Ascending aorta (tissue), 2 donors: ENCODE measurements around the gene ABLIM3. TPM values are rescaled to one million over a fixed set of nuclear protein-coding genes. Genes with fewer than 3 reads are reported as not detected.
A peak's percentile ranks its signal among the peaks of the same experiment; 100 is the strongest.

Source experiments
- DNase-seq, 2 donors: peaks; one replicate each; pipeline ENCODE4 v3.0.0-alpha.2; 2019; ENCODE audit warnings: low spot score in 2 of 2
- H3K27ac ChIP-seq, 2 donors: fragments of 200-600 bp; sonication (generic); one replicate each; pipeline ENCODE4 v1.5.1; 2016 to 2017; ENCODE audit warnings: mild to moderate bottlenecking in 1 of 2
- H3K27me3 ChIP-seq: fragments of 200-600 bp; sonication (generic); one replicate; pipeline ENCODE4 v1.5.1; 2017
- H3K36me3 ChIP-seq, 2 donors: fragments of 200-600 bp; sonication (generic); one replicate each; pipeline ENCODE4 v1.5.1; 2016
- H3K4me1 ChIP-seq, 2 donors: fragments of 200-600 bp; sonication (generic); one replicate each; pipeline ENCODE4 v1.5.1; 2016 to 2017; ENCODE audit warnings: mild to moderate bottlenecking in 1 of 2
- H3K4me3 ChIP-seq, 2 donors: fragments of 200-600 bp; sonication (generic); one replicate each; pipeline ENCODE4 v1.5.1; 2016 to 2017; ENCODE audit warnings: mild to moderate bottlenecking in 1 of 2
- H3K9me3 ChIP-seq, 2 donors: fragments of 200-600 bp; sonication (generic); one replicate each; pipeline ENCODE4 v1.5.1; 2016
- intact Hi-C: fragments of 100-400 bp; cut with DNase I; formaldehyde crosslinking; loops from one replicate; pipeline ENCODE4 v1.15.1; 2023
- total RNA-seq: library from RNA; depleted of rRNA; stranded (reverse); fragments of >200 nt; gene quantifications from one replicate; pipeline ENCODE4 v1.1.0, GENCODE V29; 2016
- TF ChIP-seq, protein P1 (sequence below), 3 experiments: fragments of 200-600 bp in 2 of 3; fragments of 450-650 bp in 1 of 3; sonication (generic) in 2 of 3; IDR thresholded peaks; one replicate each; pipeline ENCODE4 v1.5.1; 2016 to 2019; ENCODE audit warnings: antibody characterized with exemption in 3 of 3, mild to moderate bottlenecking in 1 of 3, moderate library complexity in 1 of 3

Gene ABLIM3
- total RNA-seq, 1 donor from 2014 or later: 25.8 TPM

DNA sequence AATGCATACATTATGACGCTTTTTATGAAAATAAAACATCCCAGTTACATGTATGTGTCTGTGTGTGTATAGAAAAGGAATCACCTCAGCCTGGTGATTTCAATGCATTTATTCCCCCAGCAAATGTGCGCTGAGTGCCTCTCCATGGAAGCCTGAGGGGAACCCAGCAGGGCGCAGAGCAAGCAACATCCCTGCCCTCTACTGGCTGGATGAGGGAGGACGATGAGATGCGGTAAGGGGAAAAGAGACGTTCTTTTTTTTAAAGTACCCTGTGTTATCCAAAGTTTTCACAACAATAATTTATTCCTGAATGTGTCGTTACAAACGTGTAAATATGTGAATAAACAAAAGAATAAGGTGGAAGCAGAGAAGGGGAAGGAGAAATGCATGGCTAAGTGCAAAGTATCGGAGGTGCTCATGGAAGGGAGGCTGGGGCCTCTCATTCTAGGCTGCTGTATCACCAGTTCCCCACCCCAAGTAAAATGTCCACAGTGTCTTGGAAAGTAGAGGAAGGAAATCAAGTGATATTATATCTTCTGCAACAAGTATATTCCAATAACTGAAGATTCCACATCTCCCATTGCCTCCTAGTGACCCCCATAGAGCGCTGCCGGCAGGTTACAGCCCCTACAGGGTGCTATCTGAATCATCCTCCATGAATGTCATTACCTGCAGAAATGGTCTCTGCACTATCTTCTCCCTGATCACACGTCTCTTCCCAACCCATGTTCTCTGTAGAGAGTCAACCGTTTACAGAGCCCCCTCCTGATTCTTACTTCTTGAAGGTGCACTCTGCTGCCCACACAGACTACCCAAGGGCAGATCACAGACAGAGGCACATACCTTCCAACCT is 13.0 kb upstream of the ABLIM3 start:
- TF ChIP-seq, protein P1, sequence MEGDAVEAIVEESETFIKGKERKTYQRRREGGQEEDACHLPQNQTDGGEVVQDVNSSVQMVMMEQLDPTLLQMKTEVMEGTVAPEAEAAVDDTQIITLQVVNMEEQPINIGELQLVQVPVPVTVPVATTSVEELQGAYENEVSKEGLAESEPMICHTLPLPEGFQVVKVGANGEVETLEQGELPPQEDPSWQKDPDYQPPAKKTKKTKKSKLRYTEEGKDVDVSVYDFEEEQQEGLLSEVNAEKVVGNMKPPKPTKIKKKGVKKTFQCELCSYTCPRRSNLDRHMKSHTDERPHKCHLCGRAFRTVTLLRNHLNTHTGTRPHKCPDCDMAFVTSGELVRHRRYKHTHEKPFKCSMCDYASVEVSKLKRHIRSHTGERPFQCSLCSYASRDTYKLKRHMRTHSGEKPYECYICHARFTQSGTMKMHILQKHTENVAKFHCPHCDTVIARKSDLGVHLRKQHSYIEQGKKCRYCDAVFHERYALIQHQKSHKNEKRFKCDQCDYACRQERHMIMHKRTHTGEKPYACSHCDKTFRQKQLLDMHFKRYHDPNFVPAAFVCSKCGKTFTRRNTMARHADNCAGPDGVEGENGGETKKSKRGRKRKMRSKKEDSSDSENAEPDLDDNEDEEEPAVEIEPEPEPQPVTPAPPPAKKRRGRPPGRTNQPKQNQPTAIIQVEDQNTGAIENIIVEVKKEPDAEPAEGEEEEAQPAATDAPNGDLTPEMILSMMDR (IDR thresholded peaks at IDR 0.05): peak; percentile 17 to 59 (median 51)
- Histone ChIP-seq H3K4me3 (no peak overlapping the region), H3K9me3 (no peaks in the 10 kb centered on the region), H3K4me1 (no peaks in the 10 kb centered on the region), H3K27ac (no peak overlapping the region), H3K36me3 (no peaks in the 10 kb centered on the region), H3K27me3 (no peaks in the 10 kb centered on the region)
- intact Hi-C loops: no loop called here
- DNase-seq: no peak

DNA sequence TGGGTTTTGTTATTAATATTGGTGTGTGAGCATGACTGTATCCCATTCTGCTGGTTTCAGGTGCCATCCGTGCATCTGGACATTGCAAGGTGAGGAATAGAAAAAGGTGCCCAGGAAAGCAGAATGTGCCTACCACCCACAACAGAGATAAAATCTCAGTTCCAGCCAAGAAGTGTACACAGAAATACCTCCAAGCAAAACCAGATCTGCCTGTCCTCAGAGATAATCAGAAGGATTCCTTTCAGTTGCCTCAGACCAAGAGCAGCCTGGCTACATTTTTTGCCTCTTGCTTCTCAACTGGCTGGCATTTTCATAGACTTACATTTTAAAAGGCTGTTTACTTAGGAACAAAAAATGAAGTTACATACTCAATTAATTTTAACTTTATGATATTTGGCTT is 12.1 kb upstream of the ABLIM3 start:
- intact Hi-C loops: no loop called here

DNA sequence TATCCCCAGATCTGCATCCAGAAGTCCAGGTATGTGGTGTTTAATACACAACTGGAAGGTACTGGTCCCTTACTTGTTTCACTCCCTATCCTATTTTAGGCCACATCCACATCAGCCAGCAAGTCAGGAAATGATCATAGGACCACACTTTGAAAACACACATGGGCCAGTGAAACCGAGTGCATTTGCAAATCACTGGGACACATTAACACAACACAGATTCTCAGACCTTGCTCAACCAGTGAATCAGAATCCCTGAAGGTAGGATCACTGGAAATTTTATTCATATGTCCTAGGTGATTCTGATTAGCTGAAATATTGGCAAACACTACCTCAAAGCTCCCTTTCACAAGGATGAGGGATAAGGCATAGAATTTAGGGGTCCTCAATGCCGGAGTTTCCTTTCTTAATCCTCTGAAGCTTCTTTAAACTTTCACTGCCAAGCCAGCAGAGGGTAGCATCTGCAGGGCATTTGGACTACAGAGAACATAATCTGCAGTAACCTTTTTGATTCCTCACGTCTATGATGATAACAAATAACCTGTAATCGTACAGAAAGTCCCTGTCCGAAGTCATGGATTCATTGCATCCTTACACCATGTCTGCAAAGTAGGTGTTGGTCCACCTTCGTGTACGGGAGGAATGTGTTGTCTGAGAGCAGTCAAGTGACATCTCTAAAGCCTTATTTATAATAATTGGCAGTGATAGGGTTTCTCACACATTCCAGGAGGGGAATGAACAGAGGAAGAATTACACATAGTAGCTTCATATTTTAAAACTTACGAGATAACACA is 11.0 kb upstream of the ABLIM3 start:
- Histone ChIP-seq H3K27me3 (no peaks in the 10 kb centered on the region), H3K4me1 (no peaks in the 10 kb centered on the region), H3K9me3 (no peaks in the 10 kb centered on the region), H3K4me3 (no peak overlapping the region), H3K36me3 (no peaks in the 10 kb centered on the region), H3K27ac (no peak overlapping the region)
- intact Hi-C loops: no loop called here
- DNase-seq: no peak
- TF ChIP-seq, protein P1 (IDR thresholded peaks at IDR 0.05): no peak

More for the DNA sequence above, 12.1 kb upstream of the ABLIM3 start:
- H3K4me3 ChIP-seq: no peak overlapping the region
- H3K27ac ChIP-seq: no peak overlapping the region
- DNase-seq: no peak
- H3K4me1 ChIP-seq: no peaks in the 10 kb centered on the region
- no peaks in the 10 kb centered on the region for H3K36me3 ChIP-seq
- no peaks in the 10 kb centered on the region for H3K27me3 ChIP-seq
- TF ChIP-seq, protein P1 (IDR thresholded peaks at IDR 0.05): no peak
- no peaks in the 10 kb centered on the region for H3K9me3 ChIP-seq

DNA sequence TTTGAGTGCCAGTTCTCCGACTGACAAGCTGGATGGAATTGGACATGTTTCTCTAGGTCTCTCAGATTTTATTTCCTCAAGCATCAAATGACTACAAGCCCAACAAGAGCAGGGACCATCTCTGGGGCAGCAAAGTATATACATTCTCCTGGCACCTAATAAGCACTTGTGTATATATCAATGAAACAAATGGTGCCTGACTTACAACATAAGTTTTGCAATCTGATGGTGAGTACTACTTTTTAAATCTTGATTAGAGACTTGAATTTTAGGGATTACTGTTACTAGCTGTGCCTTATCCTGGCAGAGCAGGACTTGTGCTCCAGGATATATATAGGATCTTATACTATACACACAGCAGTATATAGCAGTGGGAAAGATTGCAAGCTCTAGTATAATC is 8.8 kb upstream of the ABLIM3 start:
- no peak for DNase-seq
- H3K9me3 ChIP-seq: no peaks in the 10 kb centered on the region
- H3K27ac ChIP-seq: no peak overlapping the region
- TF ChIP-seq, protein P1 (IDR thresholded peaks at IDR 0.05): no peak
- H3K4me1 ChIP-seq: no peaks in the 10 kb centered on the region
- H3K27me3 ChIP-seq: no peaks in the 10 kb centered on the region
- H3K36me3 ChIP-seq: no peaks in the 10 kb centered on the region
- intact Hi-C loops: no loop called here
- no peak overlapping the region for H3K4me3 ChIP-seq

DNA sequence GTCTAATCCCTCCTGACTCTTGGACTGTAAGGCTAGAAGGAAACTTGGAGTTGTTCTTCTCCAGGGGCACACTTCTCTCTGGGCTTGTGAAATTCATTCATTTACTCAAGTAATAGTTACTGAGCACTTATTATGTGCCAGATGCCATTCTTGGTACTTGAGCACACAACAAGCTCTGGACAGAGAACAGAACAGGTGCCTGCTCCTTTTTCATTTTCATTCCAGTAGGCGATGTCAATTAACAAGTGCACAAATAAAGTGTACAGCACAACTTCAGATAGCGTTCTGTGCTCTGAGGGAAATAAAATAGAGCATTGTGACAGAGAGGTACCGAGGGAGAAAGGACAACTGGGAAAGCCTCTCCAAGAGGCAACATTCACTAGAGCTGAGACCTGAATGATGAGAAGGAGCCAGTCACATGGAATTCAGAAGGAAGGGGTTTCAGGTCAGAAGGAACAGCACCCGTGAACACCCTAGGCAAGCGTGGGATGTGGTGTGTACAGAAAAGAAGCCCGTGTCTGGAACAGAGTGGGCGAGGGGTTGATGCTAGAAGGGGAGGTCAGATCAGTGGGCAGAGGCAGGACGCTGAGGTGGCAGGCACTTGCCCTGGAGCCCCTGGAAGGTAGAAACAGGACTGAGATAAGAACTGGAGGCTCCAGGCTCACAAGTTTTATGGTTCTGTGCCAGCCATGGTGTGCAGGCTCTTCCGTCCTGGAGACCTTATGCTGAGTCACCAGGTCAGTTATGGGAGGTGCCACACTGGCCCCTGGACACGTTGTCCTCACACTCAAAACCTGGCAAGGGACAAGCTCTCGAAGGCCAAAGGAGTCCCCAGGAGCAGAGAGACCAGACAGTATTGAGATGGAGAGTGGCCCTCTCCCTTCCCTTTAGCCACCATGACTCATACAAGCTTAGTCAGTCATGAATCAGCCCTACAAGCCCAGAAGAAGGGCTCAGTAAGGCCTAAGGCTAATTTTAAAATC is 7.2 kb upstream of the ABLIM3 start:
- Histone ChIP-seq H3K9me3 (no peaks in the 10 kb centered on the region), H3K27me3 (no peaks in the 10 kb centered on the region), H3K4me1 (no peaks in the 10 kb centered on the region), H3K4me3 (no peak overlapping the region), H3K36me3 (no peaks in the 10 kb centered on the region), H3K27ac (peak overlapping the region in 1 of 2 donors; percentile 15)
- peak; percentile 37 to 77 for DNase-seq
- TF ChIP-seq, protein P1 (IDR thresholded peaks at IDR 0.05): no peak
- intact Hi-C loops: no loop called here
